Stimulated activated CD8-positive, alpha-beta memory T cell treated with anti-CD3 and anti-CD28 coated beads, Interleukin-12 subunit alpha, Interleukin-12 subunit beta, amount 100 ng/mL, for 4 hours (primary cell): ENCODE measurements around the gene SLC9A9.
"Not testable (repeated sequence)": the region's sequence is repeated elsewhere in the genome, so short reads cannot be mapped to it uniquely, and the experiment has no call there.

Experiments used
- DNase-seq: peaks from one replicate; pipeline ENCODE4 v3.0.0-alpha.2; 2020; ENCODE audit warnings: low read depth

The SLC9A9 gene

GRCh38 chr3:143280984-143281383, 567.3 kb downstream of the SLC9A9 start:
- no peak for DNase-seq

- DNase-seq, result not testable (repeated sequence)
These were observed 568.7 kb downstream of the SLC9A9 start for GRCh38 chr3:143279567-143279966.

GRCh38 chr3:143278721-143279120, 569.5 kb downstream of the SLC9A9 start:
- no peak for DNase-seq

GRCh38 chr3:143277531-143277930, 570.7 kb downstream of the SLC9A9 start:
- DNase-seq, result no peak

- no peak for DNase-seq
These were observed 571.7 kb downstream of the SLC9A9 start for GRCh38 chr3:143276592-143276991.

- no peak for DNase-seq
These were observed 574.1 kb downstream of the SLC9A9 start for GRCh38 chr3:143273975-143274690.

- no peak for DNase-seq
These were observed 577.1 kb downstream of the SLC9A9 start for GRCh38 chr3:143271136-143271535.

GRCh38 chr3:143269741-143270140, 578.5 kb downstream of the SLC9A9 start:
- DNase-seq, result no peak

- no peak for DNase-seq
These were observed 580.3 kb downstream of the SLC9A9 start for GRCh38 chr3:143267989-143268388.

GRCh38 chr3:143266927-143267326, 581.3 kb downstream of the SLC9A9 start:
- no peak for DNase-seq

DNA sequence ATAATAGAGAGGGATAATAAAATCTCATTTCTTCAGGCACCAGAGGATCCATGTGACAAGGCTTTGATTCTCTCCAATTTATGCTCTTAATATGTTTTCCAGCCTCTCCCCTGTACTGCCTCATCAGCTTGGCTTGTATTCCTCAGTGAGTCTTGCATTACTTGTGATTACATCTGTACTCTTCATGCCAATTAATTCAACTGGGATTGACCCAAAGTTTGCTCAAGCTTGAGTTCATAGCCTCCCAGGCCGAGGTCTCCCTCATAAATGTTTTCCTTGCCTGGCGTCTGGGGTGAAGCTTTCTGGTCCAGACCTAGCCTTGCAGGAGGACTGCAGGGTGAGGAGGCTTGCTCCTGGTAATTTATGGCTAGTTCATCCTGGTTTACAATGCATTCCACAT, 581.8 kb downstream of the SLC9A9 start:
- no peak for DNase-seq

DNA sequence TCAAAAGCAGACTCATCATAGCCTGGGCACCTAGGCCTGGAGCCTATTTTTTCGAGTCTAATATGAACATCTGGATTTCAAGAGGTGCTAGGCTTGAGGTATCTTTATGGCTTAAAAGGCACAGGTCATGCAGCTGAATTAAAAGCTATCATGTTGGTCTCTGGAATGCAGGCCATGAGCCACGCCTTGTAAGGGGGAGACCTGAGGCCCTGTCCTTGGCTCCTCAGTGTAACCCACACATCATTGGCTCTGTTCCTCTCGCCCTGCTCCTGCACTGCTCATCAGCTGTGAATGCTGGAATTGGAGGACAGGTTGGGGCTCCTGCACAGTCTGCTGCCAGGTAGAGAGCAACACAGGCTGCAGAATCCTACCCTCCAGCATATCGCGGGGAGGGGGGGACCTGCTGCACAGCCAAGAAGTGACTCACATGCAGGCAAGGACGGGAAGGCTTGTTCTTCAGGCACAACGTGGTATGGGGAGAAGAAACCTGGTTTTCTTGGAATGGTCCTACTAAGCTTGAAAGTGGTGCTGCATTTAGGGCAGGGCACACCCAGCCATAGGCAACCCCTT, 582.7 kb downstream of the SLC9A9 start:
- no peak for DNase-seq

GRCh38 chr3:143263852-143264513, 584.3 kb downstream of the SLC9A9 start:
- DNase-seq, result no peak

DNA sequence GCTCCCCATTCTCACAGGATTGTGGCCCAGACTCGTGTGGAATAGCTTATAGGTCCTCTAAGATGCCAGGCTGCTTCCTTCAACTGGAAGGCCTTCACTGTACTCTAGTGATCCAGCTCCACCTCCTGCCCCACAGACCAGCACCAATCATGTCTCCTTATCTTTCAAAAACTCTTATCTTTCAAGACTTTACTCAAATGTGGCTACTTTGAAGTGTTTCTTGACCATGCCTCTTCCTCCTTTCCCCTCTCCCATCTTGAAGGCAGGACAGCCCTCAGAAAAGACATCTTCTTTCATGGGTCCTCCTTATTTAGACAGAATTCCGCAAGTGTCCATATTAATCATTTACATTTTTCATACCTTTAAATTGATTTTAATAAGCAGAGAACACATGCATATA, 586.4 kb downstream of the SLC9A9 start:
- no peak for DNase-seq

- no peak for DNase-seq
These were observed 589.6 kb downstream of the SLC9A9 start for GRCh38 chr3:143258692-143259091.

GRCh38 chr3:143256416-143256815, 591.9 kb downstream of the SLC9A9 start:
- DNase-seq, result no peak

DNA sequence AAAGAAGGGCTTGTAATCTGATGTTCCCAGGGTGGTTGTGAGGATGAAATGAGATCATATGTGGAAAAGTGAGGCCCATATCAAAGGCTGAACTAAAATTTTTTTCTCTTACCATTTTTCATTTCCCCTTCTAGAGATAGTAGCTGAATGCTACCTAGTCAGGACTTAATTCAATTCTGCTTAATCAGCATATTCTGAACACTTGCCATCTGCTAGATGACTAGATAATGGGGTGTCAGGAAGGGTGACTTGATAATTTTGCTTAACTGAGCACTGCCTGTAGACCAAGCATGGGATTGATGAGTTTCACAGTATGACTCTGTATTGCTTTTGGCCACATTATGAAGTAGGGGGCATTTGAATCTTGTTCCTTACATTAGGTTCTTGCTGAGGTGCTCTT, 592.5 kb downstream of the SLC9A9 start:
- no peak for DNase-seq

DNA sequence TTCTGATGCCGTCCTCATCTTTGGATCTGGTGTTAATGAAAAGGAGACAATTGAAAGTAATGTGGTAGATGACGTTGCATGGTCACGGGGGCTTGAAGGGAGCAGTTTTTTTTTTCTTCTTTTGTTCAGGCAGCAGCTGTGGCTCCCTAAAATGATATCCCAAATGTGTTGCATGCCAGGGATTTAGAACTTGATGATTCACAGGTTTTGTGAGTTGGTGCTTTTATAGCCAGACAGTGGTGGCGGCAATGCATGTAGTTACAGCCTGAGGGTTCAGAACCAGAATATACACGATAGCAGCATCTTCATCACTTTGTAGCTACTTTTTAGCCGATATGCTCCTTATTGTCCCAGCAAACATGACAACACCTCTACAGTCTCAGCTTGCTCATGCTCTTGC, 595.3 kb downstream of the SLC9A9 start:
- no peak for DNase-seq

DNA sequence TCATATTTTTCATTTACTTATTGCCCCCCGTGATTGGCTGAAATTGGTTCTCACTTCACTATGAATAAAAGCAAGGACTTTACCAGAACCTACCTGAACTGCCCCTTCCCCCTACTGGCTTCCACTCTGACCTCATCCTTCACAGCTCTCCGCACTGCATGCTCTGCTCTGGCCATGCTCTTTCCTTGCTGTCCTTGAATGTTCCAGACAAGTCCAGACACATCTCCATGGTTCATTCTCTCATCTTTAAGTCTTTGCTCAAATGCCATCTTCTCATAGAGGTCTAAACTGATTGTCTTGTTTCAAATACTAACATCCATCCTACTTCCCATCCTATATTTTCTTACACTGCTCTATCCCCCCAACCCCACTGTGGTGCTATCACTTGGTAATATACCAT, 599.3 kb downstream of the SLC9A9 start:
- no peak for DNase-seq

- no peak for DNase-seq
These were observed 601.2 kb downstream of the SLC9A9 start for GRCh38 chr3:143247073-143247472.

DNA sequence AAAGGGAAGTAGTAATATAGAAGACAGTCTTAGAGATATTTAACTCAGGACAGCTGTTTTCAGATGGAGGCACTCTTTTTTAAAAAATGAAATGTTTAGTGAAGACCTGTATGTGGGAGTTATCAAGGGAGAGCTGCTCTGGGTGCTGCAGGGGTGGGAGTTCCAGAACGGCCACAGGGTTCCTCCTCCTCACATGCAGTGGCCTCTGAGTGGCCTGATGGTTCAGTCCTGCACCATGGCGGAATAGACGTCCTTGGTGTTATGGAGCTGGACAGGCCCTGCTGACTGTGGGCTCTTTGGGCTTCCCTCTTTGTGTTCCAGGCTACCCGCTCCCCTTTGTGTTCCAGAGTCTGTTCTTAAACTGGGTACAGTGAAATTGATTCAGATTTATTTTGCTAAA, 602.6 kb downstream of the SLC9A9 start:
- DNase-seq, result no peak

- no peak for DNase-seq
These were observed 603.7 kb downstream of the SLC9A9 start for GRCh38 chr3:143244516-143245063.

GRCh38 chr3:143243686-143244085, 604.6 kb downstream of the SLC9A9 start:
- DNase-seq, result no peak
